Astrocyte (in vitro differentiated cells and primary cell): ENCODE results near the gene CAT. TPM values are rescaled to one million over a fixed set of nuclear protein-coding genes. Genes with fewer than 3 reads are reported as not detected.

Experiments used
- DNase-seq: peaks from one replicate; pipeline ENCODE4 v3.0.0-alpha.2; 2010; ENCODE audit warnings: low read depth
- FAIRE-seq: peaks from 2 replicates; lab custom pipeline; 2011; peaks lifted over from hg19 to GRCh38; lab: Jason Lieb, UNC
- H2AFZ ChIP-seq: 2 replicates; pipeline ENCODE4 v1.6.0; 2012; ENCODE audit warnings: low read depth, low read length, inconsistent platforms
- H3K27ac ChIP-seq: 2 replicates; pipeline ENCODE4 v1.5.1; 2011; ENCODE audit warnings: low read depth, low read length, inconsistent platforms
- H3K27me3 ChIP-seq: 2 replicates; pipeline ENCODE4 v1.6.0; 2011; ENCODE audit warnings: low read length, inconsistent platforms; ENCODE audit not compliant: insufficient read depth
- H3K36me3 ChIP-seq: 2 replicates; pipeline ENCODE4 v1.5.1; 2011; ENCODE audit warnings: low read length, inconsistent platforms; ENCODE audit not compliant: insufficient read depth
- H3K4me1 ChIP-seq: 2 replicates; pipeline ENCODE4 v1.5.1; 2011; ENCODE audit warnings: low read length, inconsistent platforms; ENCODE audit not compliant: insufficient read depth
- H3K4me2 ChIP-seq: 2 replicates; pipeline ENCODE4 v1.6.0; 2012; ENCODE audit warnings: low read length, inconsistent platforms
- H3K4me3 ChIP-seq: 2 replicates; pipeline ENCODE4 v1.5.1; 2011; ENCODE audit warnings: low read depth, mild to moderate bottlenecking, low read length, inconsistent platforms; ENCODE audit not compliant: insufficient read depth
- H3K79me2 ChIP-seq: 2 replicates; pipeline ENCODE4 v1.6.0; 2012; ENCODE audit warnings: mild to moderate bottlenecking, low read length, inconsistent platforms; ENCODE audit not compliant: insufficient read depth
- H3K9ac ChIP-seq: 2 replicates; pipeline ENCODE4 v1.6.0; 2012; ENCODE audit warnings: mild to moderate bottlenecking, low read length, inconsistent platforms
- H3K9me3 ChIP-seq: 2 replicates; pipeline ENCODE4 v1.5.1; 2012; ENCODE audit warnings: low read depth, mild to moderate bottlenecking, low read length, inconsistent platforms; ENCODE audit not compliant: insufficient read depth
- H4K20me1 ChIP-seq: 2 replicates; pipeline ENCODE4 v1.6.0; 2012; ENCODE audit warnings: low read length, inconsistent platforms; ENCODE audit not compliant: insufficient read depth
- H3K27ac Mint-ChIP-seq: one replicate; pipeline ENCODE4 v1.8.0; 2021; ENCODE audit warnings: mild to moderate bottlenecking, mixed read lengths; ENCODE audit not compliant: unreplicated experiment
- H3K27me3 Mint-ChIP-seq: one replicate; pipeline ENCODE4 v1.8.0; 2021; ENCODE audit warnings: low read depth, mixed read lengths; ENCODE audit not compliant: unreplicated experiment
- H3K36me3 Mint-ChIP-seq: one replicate; pipeline ENCODE4 v1.8.0; 2021; ENCODE audit warnings: low read depth, mixed read lengths; ENCODE audit not compliant: unreplicated experiment
- H3K4me1 Mint-ChIP-seq: one replicate; pipeline ENCODE4 v1.8.0; 2021; ENCODE audit warnings: low read depth, mixed read lengths; ENCODE audit not compliant: unreplicated experiment
- H3K4me3 Mint-ChIP-seq: one replicate; pipeline ENCODE4 v1.8.0; 2021; ENCODE audit warnings: mild to moderate bottlenecking, moderate library complexity, mixed read lengths; ENCODE audit not compliant: unreplicated experiment
- H3K9me3 Mint-ChIP-seq: one replicate; pipeline ENCODE4 v1.8.0; 2021; ENCODE audit warnings: mild to moderate bottlenecking, mixed read lengths; ENCODE audit not compliant: unreplicated experiment
- EZH2 ChIP-seq: IDR thresholded peaks from 2 replicates; pipeline ENCODE4 v1.6.1; 2012; ENCODE audit warnings: mild to moderate bottlenecking, low read length, inconsistent platforms; ENCODE audit not compliant: insufficient read depth
- total RNA-seq: library from RNA; stranded (reverse); gene quantifications from 2 replicates; pipeline ENCODE4 v1.2.1, GENCODE V29; 2021
- TF ChIP-seq, protein P1 (sequence below): IDR thresholded peaks from 2 replicates; pipeline ENCODE4 v1.5.1; 2011; ENCODE audit warnings: low read depth, mild to moderate bottlenecking, inconsistent platforms, low read length, moderate library complexity; ENCODE audit not compliant: insufficient read depth

Gene CAT
- total RNA-seq, 1 donor from 2014 or later: 17.6 TPM

DNA sequence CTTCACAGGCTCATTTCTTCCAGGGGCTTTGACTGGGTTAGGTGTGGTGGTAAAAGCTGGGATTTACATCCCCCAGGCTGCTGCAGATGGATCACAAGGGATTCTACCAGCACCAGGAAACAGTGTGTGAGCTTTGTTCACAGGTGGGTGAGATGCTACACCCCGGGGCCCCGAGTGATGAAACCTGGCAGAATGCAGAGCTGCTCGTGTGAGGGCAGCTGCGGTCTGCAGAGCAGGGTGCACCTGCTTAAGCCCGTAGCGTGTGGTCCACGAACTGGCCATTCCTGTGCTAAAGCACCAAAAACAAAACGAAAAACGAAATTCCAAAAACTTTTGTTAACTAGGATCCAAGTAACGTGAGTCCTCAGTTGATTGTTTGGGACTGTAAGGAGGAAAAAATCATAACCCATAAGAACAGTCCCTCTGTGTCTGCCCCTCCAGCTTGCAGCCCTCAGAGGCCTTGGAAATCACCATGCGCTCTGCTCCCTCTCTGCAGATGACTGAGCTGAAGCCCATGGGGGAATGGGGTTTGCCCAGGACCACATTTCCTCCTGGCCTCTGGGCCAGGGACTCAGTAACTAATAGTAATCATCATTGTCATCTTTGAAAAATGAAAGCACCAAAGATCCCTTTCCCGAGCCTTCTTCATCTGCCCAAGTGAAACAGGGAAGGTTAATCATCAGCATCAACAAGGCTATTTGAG is 50.3 kb downstream of the CAT start:
- FAIRE-seq: no peak
- no peak overlapping the region for H2AFZ ChIP-seq
- no peaks in the 10 kb centered on the region for H4K20me1 ChIP-seq
- Mint-ChIP-seq H3K27me3 (peaks cover 24% of the 10 kb centered on the region), H3K4me1 (no peaks in the 10 kb centered on the region), H3K27ac (no peak overlapping the region), H3K4me3 (no peak overlapping the region), H3K9me3 (no peaks in the 10 kb centered on the region), H3K36me3 (no peaks in the 10 kb centered on the region)
- no peak for TF ChIP-seq EZH2
- TF ChIP-seq, protein P1, sequence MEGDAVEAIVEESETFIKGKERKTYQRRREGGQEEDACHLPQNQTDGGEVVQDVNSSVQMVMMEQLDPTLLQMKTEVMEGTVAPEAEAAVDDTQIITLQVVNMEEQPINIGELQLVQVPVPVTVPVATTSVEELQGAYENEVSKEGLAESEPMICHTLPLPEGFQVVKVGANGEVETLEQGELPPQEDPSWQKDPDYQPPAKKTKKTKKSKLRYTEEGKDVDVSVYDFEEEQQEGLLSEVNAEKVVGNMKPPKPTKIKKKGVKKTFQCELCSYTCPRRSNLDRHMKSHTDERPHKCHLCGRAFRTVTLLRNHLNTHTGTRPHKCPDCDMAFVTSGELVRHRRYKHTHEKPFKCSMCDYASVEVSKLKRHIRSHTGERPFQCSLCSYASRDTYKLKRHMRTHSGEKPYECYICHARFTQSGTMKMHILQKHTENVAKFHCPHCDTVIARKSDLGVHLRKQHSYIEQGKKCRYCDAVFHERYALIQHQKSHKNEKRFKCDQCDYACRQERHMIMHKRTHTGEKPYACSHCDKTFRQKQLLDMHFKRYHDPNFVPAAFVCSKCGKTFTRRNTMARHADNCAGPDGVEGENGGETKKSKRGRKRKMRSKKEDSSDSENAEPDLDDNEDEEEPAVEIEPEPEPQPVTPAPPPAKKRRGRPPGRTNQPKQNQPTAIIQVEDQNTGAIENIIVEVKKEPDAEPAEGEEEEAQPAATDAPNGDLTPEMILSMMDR: no peak
- H3K79me2 ChIP-seq: no peaks in the 10 kb centered on the region
- no peaks in the 10 kb centered on the region for H3K36me3 ChIP-seq
- no peak overlapping the region for H3K9ac ChIP-seq
- H3K4me3 ChIP-seq: no peak overlapping the region
- no peak overlapping the region for H3K4me2 ChIP-seq
- no peaks in the 10 kb centered on the region for H3K9me3 ChIP-seq
- no peak for DNase-seq
- H3K27ac ChIP-seq: no peak overlapping the region
- no peaks in the 10 kb centered on the region for H3K27me3 ChIP-seq
- H3K4me1 ChIP-seq: no peaks in the 10 kb centered on the region

DNA sequence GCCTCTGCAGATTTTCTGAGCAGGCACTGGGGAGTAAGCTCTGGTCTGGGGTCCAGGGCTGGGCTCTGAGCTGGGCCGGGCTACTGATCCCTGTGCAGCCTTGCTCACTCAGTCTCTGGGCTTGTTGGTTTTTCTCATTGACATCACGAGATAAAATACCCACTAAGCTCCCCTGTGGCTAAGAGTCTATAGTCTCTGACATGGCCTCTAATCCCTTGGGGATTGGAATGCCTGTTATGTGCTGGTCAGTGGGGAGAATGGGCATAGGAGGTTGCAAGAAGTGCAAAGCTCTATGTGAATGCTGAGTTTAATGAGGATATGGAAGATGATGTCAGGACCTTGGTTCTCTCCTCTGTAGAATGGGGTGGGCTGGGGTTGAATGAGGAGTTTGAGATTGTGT is 51.6 kb downstream of the CAT start:
- Mint-ChIP-seq H3K27ac (no peak overlapping the region), H3K9me3 (no peaks in the 10 kb centered on the region), H3K36me3 (no peaks in the 10 kb centered on the region), H3K4me1 (no peaks in the 10 kb centered on the region), H3K4me3 (no peak overlapping the region), H3K27me3 (peaks cover 24% of the 10 kb centered on the region)
- Histone ChIP-seq H3K9me3 (no peaks in the 10 kb centered on the region), H2AFZ (no peak overlapping the region), H3K27me3 (no peaks in the 10 kb centered on the region), H3K9ac (no peak overlapping the region), H3K27ac (no peak overlapping the region), H3K4me1 (no peaks in the 10 kb centered on the region), H4K20me1 (no peaks in the 10 kb centered on the region), H3K4me3 (no peak overlapping the region), H3K79me2 (no peaks in the 10 kb centered on the region), H3K36me3 (no peaks in the 10 kb centered on the region), H3K4me2 (no peak overlapping the region)
- FAIRE-seq (no peak), DNase-seq (no peak)
- TF ChIP-seq, protein P1: no peak
- TF ChIP-seq EZH2: no peak

DNA sequence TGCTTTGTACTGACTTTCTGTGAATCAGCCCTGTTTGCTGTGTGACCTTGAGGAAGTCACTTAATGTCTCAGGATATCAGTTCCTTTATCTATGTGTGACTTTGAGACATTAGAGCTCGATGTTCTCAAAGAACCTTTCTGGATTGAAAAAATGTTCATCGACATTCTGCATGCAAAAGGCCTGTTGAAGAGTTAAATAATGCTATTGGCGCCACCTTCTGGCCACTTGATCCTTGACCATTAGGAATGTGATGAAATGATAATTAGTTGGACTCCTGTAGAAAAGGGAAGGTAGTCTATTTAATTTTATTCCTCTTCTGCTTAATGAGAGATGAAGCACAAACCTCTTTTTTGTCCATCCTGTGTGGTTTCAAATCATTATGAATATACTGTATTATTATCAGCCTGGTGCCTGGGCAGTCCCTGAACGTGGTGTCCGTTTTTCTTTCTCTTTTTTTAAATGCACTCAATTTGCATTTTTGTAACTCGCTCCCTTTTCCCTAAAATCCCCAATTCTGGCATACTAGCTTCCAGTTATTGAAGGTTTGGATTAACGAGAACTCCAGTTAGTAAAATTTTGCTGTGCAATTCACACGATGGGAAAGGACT is 54.2 kb downstream of the CAT start:
- Mint-ChIP-seq H3K9me3 (no peaks in the 10 kb centered on the region), H3K4me3 (no peak overlapping the region), H3K27ac (no peak overlapping the region), H3K27me3 (peaks cover 16% of the 10 kb centered on the region), H3K4me1 (no peaks in the 10 kb centered on the region), H3K36me3 (no peaks in the 10 kb centered on the region)
- no peaks in the 10 kb centered on the region for H3K36me3 ChIP-seq
- H3K4me3 ChIP-seq: no peak overlapping the region
- TF ChIP-seq, protein P1: peak; percentile 85
- TF ChIP-seq EZH2: no peak
- no peaks in the 10 kb centered on the region for H3K79me2 ChIP-seq
- no peak overlapping the region for H2AFZ ChIP-seq
- no peaks in the 10 kb centered on the region for H3K4me1 ChIP-seq
- FAIRE-seq (peak; percentile 99), DNase-seq (peak; percentile 44)
- no peaks in the 10 kb centered on the region for H3K27me3 ChIP-seq
- H3K9me3 ChIP-seq: no peaks in the 10 kb centered on the region
- no peak overlapping the region for H3K9ac ChIP-seq
- no peak overlapping the region for H3K4me2 ChIP-seq
- no peak overlapping the region for H3K27ac ChIP-seq
- H4K20me1 ChIP-seq: no peaks in the 10 kb centered on the region
